ENCODE data around the gene WDR55. TPM values are rescaled to one million over a fixed set of nuclear protein-coding genes. Genes with fewer than 3 reads are reported as not detected.

Gene WDR55
- total RNA-seq, 2 donors from 2014 or later = 8.3 to 12.4 TPM

DNA sequence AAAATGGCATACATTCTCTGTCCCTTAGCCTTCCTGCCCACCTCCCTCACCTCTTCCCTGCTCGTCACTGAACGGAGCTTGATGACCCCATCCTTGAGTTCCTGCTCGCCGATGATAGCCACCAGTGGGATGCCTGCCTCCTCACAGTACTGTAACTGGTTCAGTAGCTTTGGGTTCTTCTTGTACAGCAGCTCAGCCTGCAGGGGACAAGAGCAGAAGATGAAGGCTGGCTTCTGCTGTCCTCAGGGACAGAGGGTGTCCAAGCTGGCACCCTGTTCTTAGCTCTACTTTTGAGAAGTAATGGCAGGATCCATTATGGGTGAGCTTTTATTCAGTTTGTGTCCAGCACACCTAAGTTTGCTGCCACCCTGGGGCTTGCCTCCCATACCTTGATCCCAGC, 9.9 kb downstream of the WDR55 start:
- Histone ChIP-seq H3K4me1 (no peaks in the 10 kb centered on the region), H3K9me3 (no peaks in the 10 kb centered on the region), H3K27ac (no peak overlapping the region), H3K4me3 (no peak overlapping the region), H3K27me3 (no peaks in the 10 kb centered on the region), H3K36me3 (peaks cover 79% of the 10 kb centered on the region)
- no peak for DNase-seq (ENCODE audit: low spot score)
- TF ChIP-seq, protein P1, sequence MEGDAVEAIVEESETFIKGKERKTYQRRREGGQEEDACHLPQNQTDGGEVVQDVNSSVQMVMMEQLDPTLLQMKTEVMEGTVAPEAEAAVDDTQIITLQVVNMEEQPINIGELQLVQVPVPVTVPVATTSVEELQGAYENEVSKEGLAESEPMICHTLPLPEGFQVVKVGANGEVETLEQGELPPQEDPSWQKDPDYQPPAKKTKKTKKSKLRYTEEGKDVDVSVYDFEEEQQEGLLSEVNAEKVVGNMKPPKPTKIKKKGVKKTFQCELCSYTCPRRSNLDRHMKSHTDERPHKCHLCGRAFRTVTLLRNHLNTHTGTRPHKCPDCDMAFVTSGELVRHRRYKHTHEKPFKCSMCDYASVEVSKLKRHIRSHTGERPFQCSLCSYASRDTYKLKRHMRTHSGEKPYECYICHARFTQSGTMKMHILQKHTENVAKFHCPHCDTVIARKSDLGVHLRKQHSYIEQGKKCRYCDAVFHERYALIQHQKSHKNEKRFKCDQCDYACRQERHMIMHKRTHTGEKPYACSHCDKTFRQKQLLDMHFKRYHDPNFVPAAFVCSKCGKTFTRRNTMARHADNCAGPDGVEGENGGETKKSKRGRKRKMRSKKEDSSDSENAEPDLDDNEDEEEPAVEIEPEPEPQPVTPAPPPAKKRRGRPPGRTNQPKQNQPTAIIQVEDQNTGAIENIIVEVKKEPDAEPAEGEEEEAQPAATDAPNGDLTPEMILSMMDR (IDR thresholded peaks at IDR 0.05) = no peak

- Histone ChIP-seq H3K4me3 (no peak overlapping the region), H3K27ac (no peak overlapping the region), H3K36me3 (peaks cover 81% of the 10 kb centered on the region), H3K4me1 (no peaks in the 10 kb centered on the region), H3K9me3 (no peaks in the 10 kb centered on the region), H3K27me3 (no peaks in the 10 kb centered on the region)
- DNase-seq (ENCODE audit: low spot score) = no peak
- TF ChIP-seq, protein P1 (IDR thresholded peaks at IDR 0.05) = no peak
Measured at GRCh38 chr5:140677947-140678346, 13.2 kb downstream of the WDR55 start.

- no peaks in the 10 kb centered on the region for H3K4me1 ChIP-seq
- H3K36me3 ChIP-seq = peaks cover 71% of the 10 kb centered on the region
- H3K27me3 ChIP-seq = no peaks in the 10 kb centered on the region
- no peak for DNase-seq (ENCODE audit: low spot score)
- TF ChIP-seq, protein P1 (IDR thresholded peaks at IDR 0.05) = no peak
- H3K9me3 ChIP-seq = no peaks in the 10 kb centered on the region
- H3K4me3 ChIP-seq = no peak overlapping the region
- no peak overlapping the region for H3K27ac ChIP-seq
Measured at GRCh38 chr5:140678993-140679392, 14.3 kb downstream of the WDR55 start.

- Histone ChIP-seq H3K27me3 (no peaks in the 10 kb centered on the region), H3K36me3 (peaks cover 33% of the 10 kb centered on the region), H3K4me3 (peak overlapping the region; percentile 75 to 89), H3K4me1 (peaks cover 0 to 27% of the 10 kb centered on the region in 2 donors), H3K9me3 (no peaks in the 10 kb centered on the region), H3K27ac (peak overlapping the region; percentile 72 to 88)
- DNase-seq (ENCODE audit: low spot score) = no peak
- TF ChIP-seq, protein P1 (IDR thresholded peaks at IDR 0.05) = no peak
Measured at GRCh38 chr5:140690376-140690932, 25.8 kb downstream of the WDR55 start.

- Histone ChIP-seq H3K9me3 (no peaks in the 10 kb centered on the region), H3K4me1 (peaks cover 0 to 27% of the 10 kb centered on the region in 2 donors), H3K27me3 (no peaks in the 10 kb centered on the region), H3K36me3 (peaks cover 41% of the 10 kb centered on the region), H3K27ac (peak within 1 kb of the TSS; percentile 72 to 88), H3K4me3 (peak within 1 kb of the TSS; percentile 75 to 89)
- TF ChIP-seq, protein P1 (IDR thresholded peaks at IDR 0.05) = peak in 1 of 2 donors; percentile 36
- DNase-seq (ENCODE audit: low spot score) = peak; percentile 95
Measured at GRCh38 chr5:140690941-140691924, 26.5 kb downstream of the WDR55 start, which contains the start of the genes HARS1 and HARS2. Gene HARS1, minus strand, starts transcription at chr5:140691370. Its CDS starts 66 bp downstream, at chr5:140691304. Gene HARS2, plus strand, starts transcription at chr5:140691455. Its CDS starts 194 bp downstream, at chr5:140691649.

Data from right atrium auricular region (tissue), 2 donors.